SU-DHL-6 (cell line): Measurements from ENCODE around the gene ZBTB17.

Source experiments
- CTCF ChIP-seq: fragments of 200-600 bp; sonication (generic); IDR thresholded peaks from one replicate; pipeline ENCODE4 v1.5.1; 2017; ENCODE audit warnings: antibody characterized with exemption, mild to moderate bottlenecking, low read length, moderate library complexity; ENCODE audit not compliant: insufficient read depth, poor library complexity, severe bottlenecking
- EZH2phosphoT487 ChIP-seq: fragments of 200-600 bp; sonication (generic), shearing (Covaris generic); conservative IDR thresholded peaks from 2 replicates; pipeline ENCODE4 v1.6.1; 2018; ENCODE audit warnings: mild to moderate bottlenecking, antibody characterized with exemption, low read length, moderate library complexity, mixed read lengths

- no peak for TF ChIP-seq CTCF
- no peak for TF ChIP-seq EZH2phosphoT487
Observed at GRCh38 chr1:15945832-15946448, 30.0 kb downstream of the ZBTB17 start.
